Measurements from ENCODE around the gene ANKS1A. TPM values are rescaled to one million over a fixed set of nuclear protein-coding genes. Genes with fewer than 3 reads are reported as not detected.
A peak's percentile ranks its signal among the peaks of the same experiment; 100 is the strongest.
"Not testable (repeated sequence)": the region's sequence is repeated elsewhere in the genome, so short reads cannot be mapped to it uniquely, and the experiment has no call there.

The ANKS1A gene
- polyA plus RNA-seq, 1 donor: 64.0 TPM

GRCh38 chr6:35128496-35128895, 239.4 kb downstream of the ANKS1A start:
- no peak for DNase-seq

- DNase-seq: no peak
Observed at GRCh38 chr6:35136185-35136584, 247.1 kb downstream of the ANKS1A start.

GRCh38 chr6:35138191-35138590, 249.1 kb downstream of the ANKS1A start:
- DNase-seq: not testable (repeated sequence)

DNA sequence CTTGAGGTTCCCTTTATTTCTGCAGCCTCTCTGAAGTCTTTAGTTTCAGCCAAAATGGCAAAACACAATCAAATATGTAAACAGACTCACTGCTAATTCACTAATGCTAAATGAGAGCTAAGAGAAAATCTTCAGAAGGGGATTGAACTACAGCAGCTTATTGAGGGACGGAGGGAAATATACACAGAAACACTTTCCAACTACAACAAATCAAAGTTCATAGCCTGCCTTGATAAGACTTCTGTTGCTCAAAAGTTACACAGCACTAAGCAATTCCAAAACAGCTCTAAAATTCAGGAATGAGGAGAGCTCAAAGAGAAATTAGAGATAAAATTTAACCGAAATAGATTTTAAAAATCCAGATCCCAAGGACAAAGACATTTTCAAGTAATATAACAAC, 250.4 kb downstream of the ANKS1A start:
- no peak for DNase-seq

DNA sequence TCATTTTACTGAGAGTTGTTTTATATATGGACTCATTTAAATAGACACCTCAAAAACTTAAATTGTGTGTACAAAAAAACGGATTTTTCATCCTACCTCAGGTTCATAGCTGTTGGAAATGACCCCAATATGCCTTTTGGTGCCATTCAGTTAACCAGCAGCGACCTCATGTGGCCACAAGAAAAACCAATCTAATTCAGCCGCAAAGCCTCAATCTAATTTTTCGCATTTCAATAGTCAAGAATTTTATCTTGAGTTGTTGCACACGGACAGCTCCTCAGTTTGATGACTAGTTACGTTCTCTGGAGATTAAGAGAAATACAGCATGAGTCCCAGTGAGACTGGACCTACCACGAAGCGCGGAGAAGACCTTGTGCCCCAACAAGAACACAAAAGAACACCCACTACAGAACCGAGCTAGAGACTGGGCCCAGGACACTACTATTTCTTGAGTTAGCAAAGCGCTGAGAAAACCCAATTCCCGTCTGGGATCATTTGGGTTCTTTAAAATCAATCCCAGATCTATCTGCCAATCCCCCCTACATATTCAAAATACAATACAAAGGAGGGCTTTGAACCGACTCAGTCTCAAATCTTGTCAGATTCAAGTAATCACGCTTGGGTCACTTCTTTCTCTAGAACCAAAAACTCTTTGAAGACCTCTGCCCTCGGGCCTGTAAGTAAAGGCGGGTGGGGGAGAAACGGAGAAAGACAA, 251.0 kb downstream of the ANKS1A start:
- DNase-seq: peak; percentile 74

DNA sequence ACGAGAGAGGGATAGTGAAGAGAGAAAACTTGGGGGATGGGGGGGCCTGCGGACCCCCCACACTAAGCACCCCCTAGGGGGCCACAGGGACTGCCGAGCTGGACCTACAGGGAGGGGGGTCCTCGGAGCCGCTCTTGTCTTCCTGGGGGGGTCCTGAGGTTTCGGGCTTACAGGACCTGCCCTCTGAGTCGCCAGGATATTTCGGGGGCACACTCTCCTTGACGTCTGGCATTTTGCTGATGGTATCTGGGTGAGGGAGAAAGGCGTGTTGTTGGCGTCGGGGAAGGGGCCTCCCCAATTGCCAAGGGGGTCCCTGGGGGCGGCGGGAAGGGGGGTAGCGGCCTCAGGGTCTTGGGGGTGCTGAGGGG, 251.6 kb downstream of the ANKS1A start:
- no peak for DNase-seq

Other genes starting within 250 kb of the ANKS1A start
- 90.5 TPM for gene ILRUN, start 192.5 kb upstream of the ANKS1A start, polyA plus RNA-seq (ENCODE audit: insufficient read length)
- gene SNRPC, start 131.8 kb upstream of the ANKS1A start, polyA plus RNA-seq (ENCODE audit: insufficient read length): 120 TPM
- gene BLTP3A, start 97.2 kb upstream of the ANKS1A start, polyA plus RNA-seq (ENCODE audit: insufficient read length): 15.9 TPM
- gene TAF11, start 1.2 kb upstream of the ANKS1A start, polyA plus RNA-seq (ENCODE audit: insufficient read length): 46.2 TPM